T-helper 2 cell (primary cell): Measurements from ENCODE around the gene UGT1A3.

Source experiments
- DNase-seq, 5 experiments: peaks; one replicate each; pipeline versions ENCODE4 v3.0.0 to v3.0.0-alpha.2; 2012 to 2022

The UGT1A3 gene

DNA sequence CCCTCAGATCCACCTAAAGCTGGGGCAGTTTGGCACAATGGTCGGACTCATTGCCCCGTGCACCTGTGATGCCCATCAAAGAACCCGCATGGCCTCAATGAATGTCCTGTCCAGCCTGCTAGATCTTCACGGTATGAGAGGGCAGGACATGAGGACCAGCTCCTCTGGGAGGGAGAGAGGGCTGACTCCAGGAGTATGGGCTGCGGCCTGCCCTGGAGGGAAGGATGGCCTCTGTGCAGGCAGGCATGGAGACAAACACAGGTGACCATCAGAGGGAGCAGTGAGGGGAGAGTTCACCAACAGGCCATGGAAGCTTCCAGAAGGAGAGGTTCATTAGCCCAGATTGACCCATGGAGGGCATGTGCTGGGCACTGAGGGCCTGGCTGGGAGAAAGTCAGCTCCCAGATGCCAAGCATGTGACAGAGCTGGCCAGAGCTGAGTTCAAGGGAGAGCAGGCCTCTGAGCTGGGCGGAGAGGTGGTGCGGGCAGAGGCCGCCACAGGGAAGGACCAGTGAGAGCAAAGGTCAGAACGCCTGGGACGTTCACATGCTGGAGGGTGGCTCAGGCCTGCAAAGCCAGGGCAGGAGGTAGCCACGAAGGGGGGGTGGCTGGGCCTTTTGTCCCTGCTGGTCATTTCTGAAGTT is 89.3 kb downstream of the UGT1A3 start:
- DNase-seq = no peak

DNA sequence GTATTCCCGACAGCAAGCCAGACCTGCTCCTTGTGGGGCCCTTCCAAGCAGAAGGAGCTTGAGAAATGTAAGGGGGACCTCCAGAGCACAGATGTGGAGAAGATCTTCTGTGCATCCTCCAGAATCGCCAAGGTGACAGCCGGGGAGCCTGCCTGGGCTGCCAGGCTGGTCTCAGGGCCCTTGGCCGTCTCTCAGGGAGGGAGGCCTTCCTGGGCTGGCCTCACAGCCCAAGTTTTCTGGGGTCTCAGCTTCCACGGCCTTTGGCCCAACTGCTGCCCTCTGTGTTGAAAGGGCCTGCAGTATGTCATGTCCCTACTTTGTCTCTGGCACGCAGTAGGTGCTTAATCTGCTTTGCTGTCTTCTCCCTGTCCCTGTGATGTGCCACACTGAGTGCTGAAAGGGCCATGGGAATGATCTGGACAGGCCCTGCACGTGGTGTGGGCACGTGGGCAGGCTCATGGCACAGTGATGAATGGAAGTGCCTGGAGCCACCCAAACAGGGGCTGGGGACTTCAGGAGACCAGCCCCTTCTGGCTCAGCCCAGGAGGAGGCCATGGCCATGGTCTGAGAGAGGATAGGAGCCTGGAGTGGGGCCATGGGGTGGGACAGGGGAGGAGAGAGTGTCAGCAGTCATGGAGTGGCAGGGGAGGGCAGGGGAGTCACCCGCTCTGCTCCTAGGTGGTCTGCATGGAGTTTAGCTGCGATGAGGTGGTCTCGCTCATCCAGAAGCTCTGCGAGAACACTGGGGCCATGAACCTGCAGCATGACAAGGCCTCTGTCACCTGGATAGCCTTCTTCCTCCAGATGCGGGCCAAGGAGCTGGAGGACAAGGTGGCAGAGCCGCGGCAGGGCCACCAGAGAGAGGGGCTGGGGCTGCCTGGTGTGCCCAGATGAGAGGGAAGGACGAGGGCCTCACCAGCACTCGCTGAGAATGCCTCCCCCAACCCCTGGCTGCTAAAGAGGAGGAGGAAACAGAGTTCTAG is 90.1 kb downstream of the UGT1A3 start:
- no peak for DNase-seq

- DNase-seq = no peak
These were observed 91.3 kb downstream of the UGT1A3 start for GRCh38 chr2:233819884-233820773.

DNA sequence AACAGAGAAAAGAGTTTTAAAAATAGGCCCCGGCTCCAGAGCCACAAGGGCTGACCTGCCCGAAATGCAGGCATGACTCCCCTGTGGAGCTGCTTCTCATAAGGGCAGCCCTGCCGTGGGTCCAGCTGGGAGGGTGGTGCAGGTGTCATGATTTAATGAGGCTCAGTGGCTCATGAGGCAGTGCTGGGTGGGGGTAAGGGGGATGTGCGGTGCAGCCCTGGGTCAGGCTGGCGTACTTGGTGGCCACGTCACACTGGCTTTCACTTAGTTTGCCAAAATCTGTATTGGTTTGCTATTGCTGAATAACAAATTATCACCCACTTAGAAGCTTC is 91.9 kb downstream of the UGT1A3 start:
- no peak for DNase-seq

GRCh38 chr2:233821196-233821595 is 92.4 kb downstream of the UGT1A3 start:
- no peak for DNase-seq

GRCh38 chr2:233821709-233822100 is 92.9 kb downstream of the UGT1A3 start:
- DNase-seq = no peak

DNA sequence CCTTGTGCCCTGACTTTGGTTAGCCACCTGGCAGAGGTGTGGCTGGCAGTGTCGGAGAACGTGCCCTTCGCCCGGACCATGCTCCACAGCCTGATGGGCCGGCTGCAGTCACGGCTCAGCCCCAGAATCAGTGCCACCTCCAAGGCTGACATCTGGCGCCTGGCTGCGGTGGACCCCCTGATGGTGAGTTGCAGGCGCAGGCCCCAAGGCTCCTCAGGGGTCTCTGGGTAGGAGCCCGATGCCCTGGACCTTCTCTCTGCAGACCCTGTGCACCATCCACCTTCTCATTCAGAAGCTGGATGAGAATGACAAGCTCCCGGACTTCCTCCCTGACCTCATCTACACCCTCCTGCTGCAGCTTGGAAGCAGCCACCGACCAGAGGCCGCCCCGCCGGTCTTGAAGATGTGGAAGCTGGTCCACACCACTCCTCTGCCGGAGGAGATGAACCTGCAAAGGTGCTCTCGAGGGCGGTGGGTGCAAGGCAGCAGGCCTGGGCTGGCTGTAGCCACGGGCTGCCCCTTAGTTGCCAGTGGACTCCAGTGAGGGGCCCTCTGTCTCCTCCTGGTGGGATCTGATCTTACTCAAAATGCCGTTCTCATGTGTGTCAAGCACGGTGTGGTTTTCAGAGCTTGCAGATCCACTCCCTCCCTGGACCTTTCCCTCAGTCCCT is 93.4 kb downstream of the UGT1A3 start:
- DNase-seq = no peak
